ENCODE results near the gene SARM1.
"Not testable (repeated sequence)": the region's sequence is repeated elsewhere in the genome, so short reads cannot be mapped to it uniquely, and the experiment has no call there.

SARM1 gene

DNA sequence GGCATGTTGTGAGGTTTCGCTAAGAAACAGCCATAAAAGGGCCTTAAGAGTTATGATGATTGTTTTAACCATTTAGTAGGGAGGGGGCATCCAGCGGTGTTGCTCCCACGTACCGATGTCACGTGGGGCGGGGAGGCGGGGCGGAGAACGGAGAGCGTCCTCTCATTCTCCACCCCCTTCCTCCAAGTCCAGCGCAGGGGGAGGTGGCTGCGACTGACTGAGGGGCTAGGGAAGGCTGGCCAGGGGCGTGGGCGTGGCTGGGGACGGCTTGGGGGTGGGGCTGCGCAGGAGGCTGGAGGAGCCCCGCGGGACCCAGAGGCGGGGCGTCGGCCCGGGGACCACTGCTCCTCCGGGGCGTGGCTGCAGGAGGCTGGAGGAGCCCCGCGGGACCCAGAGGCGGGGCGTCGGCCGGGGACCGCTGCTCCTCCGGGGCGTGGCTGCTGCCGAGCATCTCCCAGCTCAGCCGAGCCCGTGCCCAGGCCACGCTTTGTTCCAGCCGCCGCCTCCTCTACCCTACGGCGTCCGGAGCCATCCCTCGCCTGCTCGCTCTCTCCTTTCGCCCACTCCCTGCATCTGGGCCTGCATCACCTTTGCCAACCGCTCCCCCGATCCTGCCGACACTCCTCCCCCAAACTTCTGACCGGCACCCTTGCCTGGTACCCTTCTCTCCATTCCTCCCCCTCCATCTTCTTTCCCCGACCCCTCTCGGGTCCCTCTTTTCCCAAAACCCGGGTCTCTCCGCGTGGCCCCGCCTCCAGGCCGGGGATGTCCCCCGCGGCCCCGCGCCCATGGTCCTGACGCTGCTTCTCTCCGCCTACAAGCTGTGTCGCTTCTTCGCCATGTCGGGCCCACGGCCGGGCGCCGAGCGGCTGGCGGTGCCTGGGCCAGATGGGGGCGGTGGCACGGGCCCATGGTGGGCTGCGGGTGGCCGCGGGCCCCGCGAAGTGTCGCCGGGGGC lies at the start of gene SARM1:
TSS of gene SARM1 (plus strand) at position 450 of the 958 bp plus-strand sequence. CDS start at position 789, 339 bp downstream.
- DNase-seq = peak; percentile 86 to 92

DNA sequence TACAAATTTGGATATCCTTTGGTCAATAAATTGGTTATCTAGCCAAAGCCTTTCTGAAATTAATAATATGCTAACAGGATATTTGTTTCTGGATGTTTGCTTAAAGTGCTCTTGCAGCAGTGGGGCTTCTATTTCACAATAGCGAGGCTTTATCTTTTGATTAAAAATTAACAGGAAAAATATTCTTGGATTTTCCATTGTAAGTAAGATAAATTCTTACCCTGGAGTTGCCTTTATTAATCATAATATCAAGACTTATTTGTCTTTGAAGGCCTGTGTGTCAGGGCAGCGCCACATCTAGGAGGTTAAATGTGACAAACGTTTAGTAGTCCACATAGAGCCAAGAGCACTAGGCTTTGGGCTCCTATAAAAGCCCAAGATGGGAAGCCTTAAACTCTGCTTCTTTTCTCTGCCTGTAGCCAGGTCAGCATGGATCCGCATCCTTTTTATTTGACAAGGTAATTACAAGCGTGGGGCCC lies 47.2 kb upstream of the SARM1 start:
- DNase-seq = no peak

DNA sequence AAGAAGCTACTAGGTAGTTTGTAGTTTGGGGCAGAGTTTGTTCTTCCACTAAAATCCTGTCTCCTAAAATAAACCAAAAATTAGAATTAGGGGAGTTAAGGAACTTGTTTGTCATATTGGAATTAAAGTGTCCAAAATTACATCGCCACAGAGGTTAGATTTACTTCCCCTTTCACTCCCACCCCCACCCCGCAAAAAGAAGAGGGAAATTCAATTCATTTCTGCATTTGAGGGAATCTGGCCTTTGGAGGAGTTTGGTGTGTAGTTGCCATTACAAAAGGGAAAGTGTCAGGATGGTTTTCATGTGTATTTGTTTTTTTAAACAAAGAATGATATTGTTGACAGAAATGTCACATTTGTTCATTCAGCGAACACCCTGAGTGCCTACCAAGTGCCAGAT lies 46.7 kb upstream of the SARM1 start:
- DNase-seq = no peak

DNA sequence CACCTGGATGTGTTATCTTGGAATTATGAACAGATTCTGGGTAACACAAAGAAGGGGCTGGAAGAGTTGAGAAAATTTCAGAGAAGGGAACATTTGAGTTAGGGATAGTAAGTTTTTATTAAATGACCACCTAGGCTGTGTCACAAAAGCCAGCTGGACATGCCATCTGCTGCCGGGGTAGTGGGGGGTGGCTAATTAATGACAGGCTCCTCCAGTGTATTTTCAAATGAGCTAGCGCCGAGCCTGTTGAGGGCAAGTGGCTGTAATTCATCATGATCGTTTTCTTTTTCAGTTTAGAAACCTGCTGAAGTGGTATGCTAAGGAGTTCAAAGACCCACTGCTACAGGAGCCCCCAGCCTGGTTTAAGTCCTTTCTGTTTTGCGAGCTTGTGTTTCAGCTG lies 46.3 kb upstream of the SARM1 start:
- no peak for DNase-seq

DNA sequence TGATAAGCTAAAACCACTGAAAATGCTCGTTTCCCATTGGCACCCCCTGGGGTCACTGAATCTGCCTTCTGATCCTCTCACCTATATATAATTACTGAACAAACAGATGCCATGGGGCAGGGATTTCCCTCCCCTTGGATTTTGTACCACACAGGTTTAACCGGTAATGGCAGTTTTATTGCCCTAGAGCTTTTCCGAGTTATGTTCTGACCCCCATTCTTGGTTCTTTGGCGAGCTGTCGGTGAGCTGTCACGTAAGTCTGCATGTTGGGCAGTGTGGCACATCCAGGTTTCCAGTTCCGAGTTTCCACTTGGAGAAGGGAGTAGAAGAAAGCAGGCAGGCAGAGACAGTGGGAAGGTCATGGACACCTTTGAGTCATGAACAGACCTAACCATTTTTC lies 45.4 kb upstream of the SARM1 start:
- DNase-seq = no peak

DNA sequence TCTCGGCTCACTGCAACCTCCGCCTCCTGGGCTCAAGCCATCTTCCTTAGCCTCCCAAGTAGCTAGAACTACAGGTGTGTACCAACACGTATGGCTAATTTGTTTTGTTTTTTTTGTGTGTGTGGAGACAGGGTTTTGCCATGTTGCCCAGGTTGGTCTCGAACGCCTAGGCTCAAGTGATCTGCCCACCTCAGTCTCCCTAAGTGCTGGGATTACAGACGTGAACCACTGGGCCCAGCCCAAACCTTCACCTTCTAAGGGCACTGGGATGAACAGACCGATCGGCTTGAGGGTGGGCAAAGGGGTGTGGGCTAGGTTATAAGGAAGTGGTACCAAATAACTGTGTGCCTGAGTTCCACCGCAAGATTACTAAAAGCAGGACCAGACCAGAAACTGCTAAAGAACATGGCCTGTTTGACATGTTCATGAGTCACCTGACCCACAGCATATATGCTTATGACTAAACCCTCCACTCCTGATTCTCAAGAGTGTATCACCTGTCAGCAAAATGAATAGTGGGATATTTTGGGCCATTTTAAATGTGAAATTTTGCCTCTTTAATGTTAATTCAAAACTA lies 44.4 kb upstream of the SARM1 start:
- no peak for DNase-seq

DNA sequence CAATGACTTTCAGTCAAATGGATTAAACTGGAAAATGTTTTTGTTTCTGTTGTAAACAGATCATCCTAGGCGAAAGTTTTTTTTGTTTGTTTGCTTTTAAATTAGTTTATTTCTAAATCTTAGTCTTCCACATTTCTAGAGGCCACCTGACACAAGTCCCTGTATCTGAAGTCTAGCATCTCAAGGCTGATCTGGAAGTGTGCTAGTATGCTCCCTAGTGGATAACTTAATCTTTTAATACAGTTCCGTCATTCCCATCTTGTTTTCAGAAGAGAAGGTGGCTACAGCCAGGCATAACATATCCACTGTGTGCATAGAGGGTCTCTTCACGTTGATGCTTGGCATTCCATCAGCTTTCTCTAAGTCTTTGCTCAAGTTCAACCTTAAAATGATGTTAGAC lies 43.8 kb upstream of the SARM1 start:
- DNase-seq = no peak

DNA sequence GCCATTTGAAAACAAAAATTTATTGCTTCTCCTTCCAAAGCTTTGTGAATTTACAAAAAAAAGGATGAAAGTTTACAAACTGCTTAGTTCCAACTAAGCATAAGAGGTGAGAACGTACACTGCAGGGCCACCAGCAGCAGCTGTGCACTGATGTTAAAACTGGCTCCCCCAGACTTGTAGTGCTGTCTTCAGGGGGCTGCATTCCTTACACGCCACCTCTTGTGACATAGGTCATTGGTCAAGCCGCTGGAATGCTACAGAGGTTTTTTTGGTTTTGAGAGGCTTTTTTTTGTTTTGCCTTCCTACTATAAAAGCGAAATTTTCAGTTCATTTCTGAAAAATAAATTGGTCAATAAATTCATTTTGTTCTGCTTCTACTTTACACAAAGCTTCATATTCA lies 43.2 kb upstream of the SARM1 start:
- DNase-seq = no peak

DNA sequence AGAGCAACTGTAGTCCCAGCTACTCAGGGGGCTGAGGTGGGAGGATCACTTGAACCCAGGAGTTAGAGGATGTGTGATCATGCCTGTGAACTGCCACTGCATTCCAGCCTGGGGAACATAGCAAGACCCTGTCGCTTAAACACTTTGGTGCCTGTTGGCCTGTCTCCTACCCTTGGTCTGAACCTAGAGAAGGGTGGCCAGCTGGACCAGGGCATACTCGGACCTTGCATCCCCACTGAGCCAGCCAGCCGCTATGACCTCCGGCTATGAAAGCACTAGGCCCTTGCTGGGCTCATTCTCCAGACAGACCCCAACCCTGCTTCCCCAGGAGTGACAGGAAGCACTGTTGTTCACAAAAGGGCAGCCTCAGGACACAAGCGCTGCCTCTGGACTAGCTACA lies 40.8 kb upstream of the SARM1 start:
- no peak for DNase-seq

DNA sequence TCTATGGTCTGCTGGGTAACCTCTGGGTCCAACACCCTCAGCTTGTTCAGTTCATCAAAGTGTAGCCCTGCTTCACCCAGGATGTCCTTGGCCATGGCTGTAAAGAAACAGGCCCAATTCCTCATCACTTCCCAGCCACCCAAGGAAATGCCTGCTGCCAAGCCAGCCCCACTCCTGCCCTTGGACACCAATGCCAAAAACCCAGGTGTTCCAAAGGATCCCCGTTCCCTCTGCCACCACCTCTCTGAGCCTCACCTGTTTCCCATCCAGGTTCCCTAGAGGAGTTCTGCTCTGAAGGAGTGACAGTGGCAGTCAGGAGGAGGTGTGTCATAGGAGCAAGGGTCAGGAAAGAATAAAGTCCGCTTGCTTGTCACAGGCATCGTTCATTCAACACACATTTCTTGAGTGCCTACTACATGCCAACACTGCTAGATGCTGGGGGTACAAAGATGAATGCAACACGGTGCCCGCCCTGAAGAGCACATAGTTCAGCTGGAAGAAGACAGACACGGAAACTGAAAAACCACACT lies 39.5 kb upstream of the SARM1 start:
- no peak for DNase-seq

DNA sequence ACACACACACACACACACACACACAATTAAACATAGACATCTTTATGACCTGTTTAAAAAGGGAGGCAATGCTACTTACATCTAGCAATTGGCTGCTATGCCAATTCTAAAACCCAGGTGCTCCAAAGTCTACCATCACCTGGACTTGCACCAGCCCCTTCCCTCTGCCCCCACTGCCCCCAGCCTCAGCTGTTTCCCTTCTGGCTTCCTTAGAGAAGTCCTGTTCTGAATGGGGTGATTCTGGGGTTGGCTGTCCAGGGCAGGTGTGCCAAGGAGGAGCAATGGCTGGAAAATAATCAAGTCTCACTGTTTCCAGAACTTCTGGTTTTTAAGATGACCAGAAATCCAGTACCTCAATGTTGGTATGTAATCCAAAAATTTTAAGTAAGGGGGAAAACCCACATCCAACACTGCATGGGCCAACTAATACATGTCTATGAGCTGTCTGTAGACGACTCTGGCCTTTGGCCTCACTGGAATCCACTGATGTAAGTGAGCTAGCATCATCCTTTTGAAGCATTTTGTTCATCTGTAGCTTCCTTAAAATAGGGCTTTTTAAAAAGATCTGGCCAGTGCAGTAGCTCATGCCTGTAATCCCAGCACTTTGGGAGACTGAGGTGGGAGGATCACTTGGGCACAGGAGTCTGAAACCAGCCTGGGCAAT lies 38.3 kb upstream of the SARM1 start:
- DNase-seq = no peak

DNA sequence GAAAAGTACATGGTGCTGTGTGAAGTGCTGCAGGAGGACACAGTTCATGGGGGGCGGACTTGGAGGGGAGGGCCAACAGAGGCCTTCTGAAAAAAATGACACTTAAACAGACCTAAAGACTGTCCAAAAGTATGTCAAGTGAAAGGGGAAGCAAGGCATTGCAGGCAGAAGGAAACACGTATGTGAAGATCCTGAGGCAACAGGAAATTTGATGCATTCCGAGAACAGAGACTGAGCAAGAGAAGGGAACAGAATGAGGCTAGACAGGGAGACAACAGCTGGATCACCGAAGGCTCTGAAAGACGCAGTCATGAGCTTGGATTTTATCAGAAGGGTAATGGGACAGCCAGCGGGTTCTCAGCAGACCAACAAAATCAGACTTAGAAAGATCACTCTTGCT lies 37.3 kb upstream of the SARM1 start:
- DNase-seq = peak in 1 of 2 donors; percentile 18

DNA sequence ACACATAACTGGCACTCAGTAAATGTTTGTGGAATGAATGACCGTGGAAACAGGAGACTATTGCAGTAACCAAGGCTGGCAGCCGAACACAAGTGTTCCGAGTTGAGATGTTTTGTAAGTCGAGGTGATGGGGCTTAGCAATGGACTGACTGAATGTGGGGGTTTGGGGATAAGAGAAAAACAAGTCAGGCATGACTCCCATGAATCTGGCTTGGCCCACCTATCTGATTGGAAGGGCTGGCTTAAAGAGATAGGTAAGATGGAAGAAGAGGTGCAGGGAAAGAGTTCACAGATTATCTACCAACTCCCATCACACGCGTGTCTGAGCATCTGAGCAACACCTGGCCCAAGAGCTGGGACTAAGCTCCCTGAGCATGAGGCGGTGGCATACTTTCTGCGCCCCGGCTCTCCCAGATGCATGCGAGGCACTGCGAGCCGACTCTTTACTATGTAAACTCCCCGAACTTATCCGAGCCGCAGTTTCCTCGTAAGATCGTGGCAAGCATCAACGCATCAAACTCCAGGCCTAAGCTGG lies 36.8 kb upstream of the SARM1 start:
- no peak for DNase-seq

DNA sequence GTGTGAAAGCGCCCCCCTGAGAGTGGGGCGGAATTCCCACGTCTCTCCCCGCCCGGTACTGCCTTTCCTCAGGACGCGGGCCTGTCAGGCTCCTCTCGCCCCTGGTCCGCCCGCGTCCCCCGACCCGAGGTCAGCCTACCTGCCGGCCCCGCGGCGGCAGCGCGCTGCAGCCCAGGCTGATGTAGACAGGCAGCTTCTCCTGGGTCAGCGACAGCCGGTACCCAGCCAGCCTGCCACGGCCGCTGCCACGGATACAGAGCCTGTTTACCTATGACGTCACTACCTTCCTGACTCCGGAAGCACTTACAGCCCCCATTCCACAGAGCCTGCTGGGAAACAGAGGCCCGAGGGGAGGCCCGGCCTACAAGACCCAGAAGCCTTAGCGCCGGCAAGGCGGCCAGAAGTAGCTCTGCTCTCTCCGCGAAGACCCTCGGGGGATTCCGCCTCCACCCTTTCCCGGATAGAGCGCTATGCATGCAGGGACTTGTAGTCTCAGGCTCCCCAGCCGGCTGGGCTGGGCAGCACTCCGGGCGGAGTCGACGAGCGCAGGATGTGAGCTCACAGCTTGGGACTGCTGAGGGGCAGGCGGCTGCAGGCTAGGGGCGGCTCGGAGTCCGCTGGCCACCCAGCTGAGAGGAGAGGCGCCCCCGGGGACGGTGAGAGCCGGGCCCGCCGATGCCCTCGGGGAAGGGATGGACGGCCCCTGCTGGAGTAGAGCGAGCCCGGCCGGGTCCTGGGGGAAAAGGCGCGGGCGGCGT lies 36.1 kb upstream of the SARM1 start, which contains the start of the genes IFT20 and TNFAIP1:
TSS of gene IFT20 (minus strand) at position 272 of the 758 bp plus-strand sequence. CDS start 3,487 bp downstream, outside the sequence.
TSS of gene TNFAIP1 (plus strand) at position 561 of the 758 bp plus-strand sequence. CDS start 3,761 bp downstream, outside the sequence.
- peak; percentile 99 for DNase-seq

DNA sequence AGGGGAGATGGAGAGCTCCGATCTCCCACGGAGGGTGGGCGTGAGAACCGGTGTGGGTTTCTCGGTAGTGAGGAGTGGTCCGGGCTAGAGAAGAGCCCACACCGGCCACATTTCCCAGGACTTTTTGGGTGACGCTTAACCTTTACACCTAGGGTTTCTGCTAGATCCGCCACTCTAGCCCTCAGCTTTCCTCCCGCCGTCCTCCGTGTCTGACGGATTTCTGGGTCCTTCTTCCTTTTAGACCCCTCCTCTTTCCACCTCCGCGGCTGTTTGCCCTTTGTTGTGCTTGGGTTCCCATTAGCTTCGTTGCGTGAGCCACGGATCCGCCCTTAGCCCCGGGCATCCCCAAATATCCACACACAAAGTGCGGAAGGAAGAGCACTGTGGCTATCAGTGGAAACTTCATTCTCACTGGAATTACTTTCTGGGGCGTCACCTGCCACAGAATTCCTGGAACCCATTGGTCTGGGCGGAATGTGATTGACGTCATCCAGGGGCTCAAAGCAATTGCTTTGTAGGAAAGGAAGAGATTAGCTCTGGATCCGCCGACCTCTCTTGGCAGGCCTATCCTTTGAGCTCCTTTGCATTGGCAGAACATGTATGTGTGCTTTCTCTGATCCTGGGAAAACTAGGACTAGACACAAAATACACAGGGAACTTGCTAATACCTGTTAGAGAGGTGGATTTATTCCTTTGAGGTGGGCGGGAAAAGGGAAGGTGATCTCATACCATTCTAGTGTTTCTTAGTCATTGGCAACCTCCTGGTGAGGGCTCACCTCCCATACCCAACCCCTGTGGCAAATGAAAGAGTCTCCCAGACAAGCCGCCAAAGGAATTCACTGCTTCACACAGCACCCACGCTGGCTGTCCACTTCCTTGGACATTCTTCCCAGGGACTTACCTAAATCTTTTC lies 35.3 kb upstream of the SARM1 start:
- DNase-seq = peak; percentile 21 to 46

DNA sequence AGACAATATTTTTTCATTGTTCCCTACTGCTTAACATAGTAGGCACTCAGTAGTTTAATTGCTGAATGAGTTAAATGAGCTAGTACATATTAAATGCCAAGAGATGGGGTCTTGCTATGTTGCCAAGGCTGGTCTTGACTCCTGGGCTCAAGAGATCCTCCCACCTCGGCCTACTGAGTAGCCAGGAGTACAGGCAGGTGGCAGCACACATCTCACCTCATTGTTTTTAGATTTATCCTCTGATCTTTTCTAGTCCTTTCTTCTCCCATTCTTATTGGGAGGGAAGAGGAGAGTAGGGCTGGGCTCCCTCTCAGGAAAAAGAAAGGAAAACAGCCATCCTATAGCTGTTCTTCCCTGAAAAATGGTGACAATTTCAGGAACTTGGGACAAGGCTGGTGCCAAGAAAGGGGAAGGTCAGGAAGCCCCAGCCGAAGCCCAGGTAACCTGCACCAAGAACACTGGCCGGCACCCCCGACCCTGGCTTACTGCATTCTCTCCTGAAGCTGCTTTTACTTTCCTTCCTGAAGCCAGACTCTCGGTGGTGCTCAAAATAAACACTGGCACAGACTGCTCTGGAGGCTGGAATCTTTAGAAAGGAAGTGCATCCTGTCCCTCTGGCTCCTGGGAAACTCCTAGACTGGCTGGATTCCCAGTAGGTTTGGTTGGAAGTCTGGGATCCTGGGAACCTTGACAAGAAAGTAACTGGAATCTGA lies 33.3 kb upstream of the SARM1 start:
- DNase-seq = no peak

DNA sequence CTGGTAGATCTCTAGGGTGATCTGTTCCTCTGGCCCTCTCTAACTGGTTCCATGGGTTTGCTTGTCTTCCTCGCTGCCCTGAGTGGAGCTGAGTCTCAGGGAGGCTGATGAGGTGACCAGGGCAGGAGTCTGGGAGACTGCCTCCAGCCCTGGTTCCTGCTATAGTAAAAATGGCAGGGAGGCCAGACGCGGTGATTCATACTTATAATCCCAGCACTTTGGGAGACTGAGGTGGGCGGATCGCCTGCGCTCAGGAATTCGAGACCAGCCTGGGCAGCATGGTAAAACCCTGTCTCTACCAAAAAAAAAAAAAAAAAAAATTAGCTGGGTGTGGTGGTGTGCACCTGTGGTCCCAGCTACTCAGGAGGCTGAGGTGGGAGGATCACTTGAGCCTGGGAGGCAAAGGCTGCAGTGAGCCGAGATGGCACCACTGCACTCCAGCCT lies 32.7 kb upstream of the SARM1 start:
- not testable (repeated sequence) for DNase-seq

DNA sequence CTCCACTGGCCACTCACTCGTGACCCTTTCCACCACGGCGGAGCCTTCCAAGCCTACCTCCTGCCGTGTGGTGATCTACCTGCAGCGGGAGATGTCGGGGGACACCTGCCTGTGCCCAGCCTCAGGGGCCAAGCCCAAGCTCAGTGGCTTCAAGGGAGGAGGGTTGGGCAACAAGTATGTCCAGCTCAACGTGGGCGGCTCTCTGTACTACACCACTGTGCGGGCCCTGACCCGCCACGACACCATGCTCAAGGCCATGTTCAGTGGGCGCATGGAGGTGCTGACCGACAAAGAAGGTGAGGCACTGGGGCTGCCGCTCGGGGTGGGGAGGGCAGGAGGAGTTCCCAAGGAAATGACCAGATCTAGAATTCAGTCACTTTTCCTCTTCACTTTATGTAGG lies 32.1 kb upstream of the SARM1 start:
- DNase-seq = no peak

DNA sequence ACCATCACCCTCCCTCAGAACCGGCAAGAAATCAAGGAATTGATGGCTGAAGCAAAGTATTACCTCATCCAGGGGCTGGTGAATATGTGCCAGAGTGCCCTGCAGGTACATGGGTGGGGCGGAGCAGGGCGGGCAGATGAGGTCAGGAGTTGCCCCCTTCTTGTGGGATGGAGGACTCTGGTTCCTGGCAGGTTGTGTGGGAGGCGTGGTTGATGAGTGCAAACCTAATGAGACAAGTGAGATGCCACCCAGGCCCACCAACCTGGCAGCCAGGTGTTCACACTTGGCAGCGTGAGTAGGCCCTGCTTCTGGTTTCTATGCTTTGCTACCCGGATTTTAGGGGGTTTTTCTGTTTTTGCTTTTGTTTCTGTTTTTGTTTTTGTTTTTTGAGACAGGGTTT lies 31.1 kb upstream of the SARM1 start:
- DNase-seq = no peak

DNA sequence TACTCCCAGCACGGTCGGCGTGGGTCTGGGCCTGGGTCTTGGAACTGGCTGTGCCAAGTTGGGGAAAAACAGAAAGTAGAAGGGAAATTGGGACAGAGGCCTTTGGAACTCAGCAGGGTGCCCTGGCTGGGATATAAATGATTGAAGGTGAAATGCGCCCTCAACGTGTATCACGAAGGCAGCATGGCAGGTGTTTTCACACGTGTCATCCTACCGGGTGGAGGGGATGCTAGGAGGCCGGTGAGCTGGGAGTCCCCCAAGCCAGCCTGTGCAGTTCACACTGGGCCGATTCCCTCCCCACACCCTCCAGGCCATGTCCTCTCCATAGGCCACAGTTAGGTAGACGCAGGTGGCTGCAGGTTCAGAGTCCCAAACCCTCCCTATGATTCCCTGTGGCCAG lies 30.0 kb upstream of the SARM1 start:
- no peak for DNase-seq

All from CD4-positive, alpha-beta T cell treated with Interferon alpha-2 for 1 hour (primary cell).